ENCODE data around the gene ATF7IP.

DNA sequence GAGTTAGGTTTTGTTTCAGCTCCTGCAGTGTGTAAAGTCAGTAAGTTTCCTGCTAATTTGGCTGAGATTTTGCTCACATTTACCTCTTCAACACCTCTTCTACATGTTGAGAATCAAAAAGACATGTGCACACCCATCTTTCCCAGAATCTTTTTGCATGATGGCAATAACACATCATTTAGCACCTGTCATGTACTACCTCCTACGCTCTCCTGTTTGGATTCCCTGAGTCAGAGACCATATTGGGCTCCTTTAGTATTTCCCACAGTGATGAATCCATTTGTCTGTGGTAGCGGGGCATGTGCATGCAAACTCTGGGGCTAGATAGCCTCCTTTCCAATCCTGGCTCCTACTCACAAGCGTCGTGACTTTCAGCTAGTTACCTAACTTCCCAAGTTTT lies 182.1 kb downstream of the ATF7IP start:
- TF ChIP-seq CTCF (IDR thresholded peaks at IDR 0.05; ENCODE audit: low read depth, low read length) (no peak), POLR2A (IDR thresholded peaks at IDR 0.05; ENCODE audit: extremely low read depth, insufficient read length) (no peak)
